Vagina (tissue), 2 donors: ENCODE measurements around the gene CCKAR.

Experiments used
- POLR2A ChIP-seq, 2 donors: fragments of 450-650 bp; IDR thresholded peaks; one replicate each; pipeline ENCODE4 v1.6.1; 2017; ENCODE audit warnings: antibody characterized with exemption in 2 of 2, mild to moderate bottlenecking in 2 of 2, moderate library complexity in 2 of 2
- POLR2AphosphoS5 ChIP-seq, 2 donors: sonication (generic); formaldehyde crosslinking; IDR thresholded peaks; one replicate each; pipeline ENCODE4 v1.9.0; 2017; ENCODE audit warnings: antibody characterized with exemption in 2 of 2, mild to moderate bottlenecking in 2 of 2, low read depth in 1 of 2; ENCODE audit not compliant: insufficient read depth in 1 of 2
- TF ChIP-seq, protein P1 (sequence below), 3 experiments: fragments of 450-650 bp in 2 of 3; fragments of 200-600 bp in 1 of 3; sonication (generic) in 1 of 3; IDR thresholded peaks; one replicate each; pipeline ENCODE4 v1.5.1; 2017 to 2019; ENCODE audit warnings: antibody characterized with exemption in 3 of 3, mild to moderate bottlenecking in 2 of 3, moderate library complexity in 2 of 3

DNA sequence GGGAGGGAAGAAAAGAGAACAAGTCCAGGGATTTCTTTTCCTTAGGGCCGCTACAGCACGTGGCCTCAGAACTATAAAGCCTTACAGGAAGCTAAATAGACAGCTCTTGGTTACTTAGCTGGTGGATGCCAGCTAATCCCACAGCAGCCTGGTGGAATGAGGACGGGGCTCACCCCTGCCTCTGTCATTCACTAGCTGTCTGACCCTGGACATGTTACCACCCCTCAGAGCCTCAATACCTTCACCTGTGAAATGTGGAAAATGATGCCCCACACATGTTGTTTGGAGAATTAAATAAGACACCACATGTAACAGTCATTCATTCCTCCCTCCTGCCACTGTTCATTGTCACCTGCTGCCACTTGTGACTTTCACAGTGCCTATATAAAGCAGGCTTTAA lies 15.7 kb downstream of the CCKAR start:
- TF ChIP-seq, protein P1, sequence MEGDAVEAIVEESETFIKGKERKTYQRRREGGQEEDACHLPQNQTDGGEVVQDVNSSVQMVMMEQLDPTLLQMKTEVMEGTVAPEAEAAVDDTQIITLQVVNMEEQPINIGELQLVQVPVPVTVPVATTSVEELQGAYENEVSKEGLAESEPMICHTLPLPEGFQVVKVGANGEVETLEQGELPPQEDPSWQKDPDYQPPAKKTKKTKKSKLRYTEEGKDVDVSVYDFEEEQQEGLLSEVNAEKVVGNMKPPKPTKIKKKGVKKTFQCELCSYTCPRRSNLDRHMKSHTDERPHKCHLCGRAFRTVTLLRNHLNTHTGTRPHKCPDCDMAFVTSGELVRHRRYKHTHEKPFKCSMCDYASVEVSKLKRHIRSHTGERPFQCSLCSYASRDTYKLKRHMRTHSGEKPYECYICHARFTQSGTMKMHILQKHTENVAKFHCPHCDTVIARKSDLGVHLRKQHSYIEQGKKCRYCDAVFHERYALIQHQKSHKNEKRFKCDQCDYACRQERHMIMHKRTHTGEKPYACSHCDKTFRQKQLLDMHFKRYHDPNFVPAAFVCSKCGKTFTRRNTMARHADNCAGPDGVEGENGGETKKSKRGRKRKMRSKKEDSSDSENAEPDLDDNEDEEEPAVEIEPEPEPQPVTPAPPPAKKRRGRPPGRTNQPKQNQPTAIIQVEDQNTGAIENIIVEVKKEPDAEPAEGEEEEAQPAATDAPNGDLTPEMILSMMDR (IDR thresholded peaks at IDR 0.05): no peak
- no peak for TF ChIP-seq POLR2AphosphoS5 (IDR thresholded peaks at IDR 0.05; ENCODE audit: insufficient read depth in 1 of 2, low read depth in 1 of 2)
- TF ChIP-seq POLR2A (IDR thresholded peaks at IDR 0.05): no peak
